HEK293 (cell line): ENCODE results near the gene PTRH2.

Source experiments
- BCL11B ChIP-seq: fragments of 450-650 bp; formaldehyde crosslinking; IDR thresholded peaks from 2 replicates; pipeline ENCODE4 v1.5.1; 2016; ENCODE audit warnings: low read depth, missing biosample characterization, missing genetic modification characterization
- BCL6B ChIP-seq: fragments of 450-650 bp; formaldehyde crosslinking; IDR thresholded peaks from 2 replicates; pipeline ENCODE4 v1.5.1; 2017; ENCODE audit warnings: missing biosample characterization, missing genetic modification characterization
- GLI2 ChIP-seq: fragments of 450-650 bp; formaldehyde crosslinking; IDR thresholded peaks from 2 replicates; pipeline ENCODE4; 2017; ENCODE audit warnings: missing biosample characterization, missing genetic modification characterization, low read depth, borderline replicate concordance
- GLIS2 ChIP-seq: fragments of 450-650 bp; formaldehyde crosslinking; IDR thresholded peaks from 2 replicates; pipeline ENCODE4 v1.5.1; 2016; ENCODE audit warnings: missing biosample characterization, missing genetic modification characterization
- IKZF3 ChIP-seq: fragments of 450-650 bp; IDR thresholded peaks from 2 replicates; pipeline ENCODE4 v1.5.0; 2018; ENCODE audit warnings: missing biosample characterization, mild to moderate bottlenecking, missing genetic modification characterization, moderate library complexity
- KLF10 ChIP-seq: fragments of 450-650 bp; IDR thresholded peaks from 2 replicates; pipeline ENCODE4 v1.5.1; 2018; ENCODE audit warnings: missing biosample characterization, mild to moderate bottlenecking, missing genetic modification characterization
- MZF1 ChIP-seq: fragments of 450-650 bp; formaldehyde crosslinking; IDR thresholded peaks from 2 replicates; pipeline ENCODE4 v1.5.1; 2017; ENCODE audit warnings: missing biosample characterization, missing genetic modification characterization, borderline replicate concordance
- PRDM2 ChIP-seq: fragments of 450-650 bp; formaldehyde crosslinking; IDR thresholded peaks from 2 replicates; pipeline ENCODE4 v1.5.1; 2016; ENCODE audit warnings: missing biosample characterization, missing genetic modification characterization, borderline replicate concordance
- PRDM6 ChIP-seq: fragments of 450-650 bp; formaldehyde crosslinking; IDR thresholded peaks from 2 replicates; pipeline ENCODE4 v1.5.1; 2017; ENCODE audit warnings: missing biosample characterization, missing genetic modification characterization
- TRIM28 ChIP-seq: IDR thresholded peaks from 2 replicates; pipeline ENCODE4 v1.6.1; 2011; ENCODE audit warnings: low read length, control low read depth, borderline replicate concordance
- WT1 ChIP-seq: fragments of 450-650 bp; formaldehyde crosslinking; IDR thresholded peaks from 2 replicates; pipeline ENCODE4 v1.5.1; 2016; ENCODE audit warnings: missing biosample characterization, missing genetic modification characterization
- ZBTB44 ChIP-seq: fragments of 450-650 bp; IDR thresholded peaks from 2 replicates; pipeline ENCODE4 v1.5.1; 2018; ENCODE audit warnings: missing biosample characterization, mild to moderate bottlenecking, missing genetic modification characterization
- ZNF175 ChIP-seq: fragments of 450-650 bp; formaldehyde crosslinking; IDR thresholded peaks from 2 replicates; pipeline ENCODE4 v1.5.1; 2016; ENCODE audit warnings: missing biosample characterization, missing genetic modification characterization
- ZNF18 ChIP-seq: fragments of 450-650 bp; formaldehyde crosslinking; IDR thresholded peaks from 2 replicates; pipeline ENCODE4 v1.5.1; 2016; ENCODE audit warnings: missing biosample characterization, missing genetic modification characterization
- ZNF221 ChIP-seq: fragments of 450-650 bp; formaldehyde crosslinking; IDR thresholded peaks from 2 replicates; pipeline ENCODE4 v1.5.1; 2017; ENCODE audit warnings: missing biosample characterization, missing genetic modification characterization, borderline replicate concordance
- ZNF324 ChIP-seq: fragments of 450-650 bp; formaldehyde crosslinking; IDR thresholded peaks from 2 replicates; pipeline ENCODE4 v1.5.1; 2016; ENCODE audit warnings: missing biosample characterization, missing genetic modification characterization
- ZNF354C ChIP-seq: fragments of 450-650 bp; formaldehyde crosslinking; IDR thresholded peaks from 2 replicates; pipeline ENCODE4 v1.5.1; 2016; ENCODE audit warnings: missing biosample characterization, missing genetic modification characterization, low read depth, borderline replicate concordance
- ZNF514 ChIP-seq: fragments of 450-650 bp; formaldehyde crosslinking; IDR thresholded peaks from 2 replicates; pipeline ENCODE4 v1.5.1; 2016; ENCODE audit warnings: missing biosample characterization, missing genetic modification characterization
- ZNF530 ChIP-seq: fragments of 450-650 bp; formaldehyde crosslinking; IDR thresholded peaks from 2 replicates; pipeline ENCODE4 v1.5.1; 2016; ENCODE audit warnings: low read depth, missing biosample characterization, missing genetic modification characterization
- ZNF555 ChIP-seq: fragments of 450-650 bp; formaldehyde crosslinking; conservative IDR thresholded peaks from 2 replicates; pipeline ENCODE4 v1.5.1; 2017; ENCODE audit warnings: missing biosample characterization, mild to moderate bottlenecking, missing genetic modification characterization, inconsistent platforms
- ZNF561 ChIP-seq: fragments of 450-650 bp; IDR thresholded peaks from 2 replicates; pipeline ENCODE4 v1.5.1; 2018; ENCODE audit warnings: missing biosample characterization, missing genetic modification characterization, borderline replicate concordance
- ZNF660 ChIP-seq: fragments of 450-650 bp; IDR thresholded peaks from 2 replicates; pipeline ENCODE4 v1.5.1; 2018; ENCODE audit warnings: missing biosample characterization, mild to moderate bottlenecking, missing genetic modification characterization
- ZNF768 ChIP-seq: fragments of 450-650 bp; formaldehyde crosslinking; IDR thresholded peaks from 2 replicates; pipeline ENCODE4 v1.5.1; 2018; ENCODE audit warnings: missing biosample characterization, mild to moderate bottlenecking, missing genetic modification characterization
- ZNF777 ChIP-seq: fragments of 450-650 bp; formaldehyde crosslinking; IDR thresholded peaks from 2 replicates; pipeline ENCODE4 v1.5.1; 2017; ENCODE audit warnings: missing biosample characterization, missing genetic modification characterization, borderline replicate concordance
- ZSCAN5A ChIP-seq: fragments of 450-650 bp; formaldehyde crosslinking; IDR thresholded peaks from 2 replicates; pipeline ENCODE4 v1.5.1; 2016; ENCODE audit warnings: missing biosample characterization, missing genetic modification characterization

Gene PTRH2

GRCh38 chr17:59666235-59666634 lies 41.0 kb downstream of the PTRH2 start (continued):
- TF ChIP-seq ZBTB44 (tag by site-specific recombination) (peak; percentile 93), ZSCAN5A (tag by site-specific recombination) (no peak), IKZF3 (tag by site-specific recombination) (no peak; the same call in 1 of the 2 replicates), ZNF561 (tag by site-specific recombination) (no peak), TRIM28 (no peak), ZNF660 (tag by site-specific recombination) (no peak), MZF1 (tag by site-specific recombination) (no peak), ZNF354C (no peak), ZNF777 (tag by site-specific recombination) (no peak), GLI2 (tag by site-specific recombination) (no peak), GLIS2 (no peak), PRDM6 (tag by site-specific recombination) (peak; percentile 99), PRDM2 (tag by site-specific recombination) (no peak), BCL6B (no peak), ZNF768 (tag by site-specific recombination) (no peak), ZNF514 (tag by site-specific recombination) (no peak), WT1 (peak; percentile 48; the same call in 1 of the 2 replicates), ZNF221 (tag by site-specific recombination) (no peak), ZNF530 (no peak), ZNF175 (tag by site-specific recombination) (no peak), KLF10 (tag by site-specific recombination) (0 out of 2 replicates have a peak, but pooled peaks have one; percentile 25), ZNF555 (no peak), ZNF18 (tag by site-specific recombination) (peak; percentile 92), BCL11B (no peak), ZNF324 (tag by site-specific recombination) (no peak)
